Endothelial cell of umbilical vein (primary cell): ENCODE measurements around the gene DDR1. TPM values are rescaled to one million over a fixed set of nuclear protein-coding genes. Genes with fewer than 3 reads are reported as not detected.
A peak's percentile ranks its signal among the peaks of the same experiment; 100 is the strongest.

Experiments
- BruUV-seq: library from RNA; stranded (reverse); fragments of 400-500 nt; replicated peaks from 2 replicates; lab custom pipeline; 2021; lab: Mats Ljungman, UMichigan
- CTCF ChIA-PET: fragments of 300-600, 350-600 bp; sonication (Branson Sonifier 250); formaldehyde crosslinking; loops from one replicate; lab custom pipeline; 2021; ENCODE audit warnings: antibody characterized with exemption, inconsistent platforms; lab: Charles Lee
- POLR2A ChIA-PET: fragments of 300-600, 350-600 bp; sonication (Branson Sonifier 250); formaldehyde crosslinking; loops from one replicate; lab custom pipeline; 2021; ENCODE audit warnings: antibody characterized with exemption, inconsistent platforms; lab: Charles Lee
- DNase-seq: peaks from one replicate; pipeline ENCODE4 v3.0.0-alpha.2; 2011; ENCODE audit warnings: low read depth, low spot score
- FAIRE-seq: peaks from 2 replicates; lab custom pipeline; 2011; peaks lifted over from hg19 to GRCh38; lab: Jason Lieb, UNC
- H2AFZ ChIP-seq: 2 replicates; pipeline ENCODE4 v1.6.0; 2012; ENCODE audit warnings: low read depth, low read length, control low read depth, inconsistent platforms
- H3K27ac ChIP-seq: 2 replicates; pipeline ENCODE4 v1.5.1; 2011; ENCODE audit warnings: low read depth, mild to moderate bottlenecking, control low read depth, low read length, moderate library complexity; ENCODE audit not compliant: insufficient read depth
- H3K27me3 ChIP-seq, 2 experiments: 2 replicates each; pipeline versions ENCODE4 v1.6.0 to v1.6.1; 2011; ENCODE audit warnings: low read length in 2 of 2, mixed read lengths in 1 of 2; ENCODE audit not compliant: control insufficient read depth in 2 of 2, insufficient read depth in 2 of 2
- H3K36me3 ChIP-seq, 2 experiments: 2 replicates in 1 of 2; 3 replicates in 1 of 2; pipeline ENCODE4 v1.5.1; 2011; ENCODE audit warnings: low read length in 2 of 2, mild to moderate bottlenecking in 1 of 2, moderate library complexity in 1 of 2; ENCODE audit not compliant: control insufficient read depth in 2 of 2, insufficient read depth in 2 of 2; ENCODE audit errors: extremely low read depth in 1 of 2
- H3K4me1 ChIP-seq: 3 replicates; pipeline ENCODE4 v1.5.1; 2011; ENCODE audit warnings: mild to moderate bottlenecking, low read length; ENCODE audit not compliant: control insufficient read depth, insufficient read depth; ENCODE audit errors: extremely low read depth
- H3K4me2 ChIP-seq: 2 replicates; pipeline ENCODE4 v1.6.1; 2011; ENCODE audit warnings: low read length, control low read depth, mixed read lengths; ENCODE audit not compliant: insufficient read depth
- H3K4me3 ChIP-seq, 3 experiments: fragments of 200-600 bp in 1 of 3; sonication (generic), shearing (Covaris generic) in 1 of 3; replicated peaks in 1 of 3; 2 replicates each; pipeline ENCODE4 v1.5.1; 2011 to 2016; ENCODE audit warnings: control low read depth in 3 of 3, low read length in 3 of 3, mild to moderate bottlenecking in 2 of 3, inconsistent platforms in 1 of 3, low read depth in 1 of 3, moderate library complexity in 1 of 3; ENCODE audit not compliant: insufficient read depth in 1 of 3
- H3K79me2 ChIP-seq: 2 replicates; pipeline ENCODE4 v1.6.0; 2012; ENCODE audit warnings: low read length, inconsistent platforms; ENCODE audit not compliant: control insufficient read depth, insufficient read depth
- H3K9ac ChIP-seq: replicated peaks from 2 replicates; pipeline ENCODE3; 2011; ENCODE audit warnings: low read length, control low read depth; ENCODE audit not compliant: insufficient read depth; ENCODE audit errors: extremely low read depth
- H3K9me1 ChIP-seq: replicated peaks from 3 replicates; pipeline ENCODE4 v1.6.0; 2011; ENCODE audit warnings: mild to moderate bottlenecking, low read length; ENCODE audit not compliant: control insufficient read depth, insufficient read depth; ENCODE audit errors: extremely low read depth
- H3K9me3 ChIP-seq: replicated peaks from 2 replicates; pipeline ENCODE4 v1.5.1; 2012; ENCODE audit warnings: low read length, inconsistent platforms; ENCODE audit not compliant: control insufficient read depth, insufficient read depth
- H4K20me1 ChIP-seq: replicated peaks from 2 replicates; pipeline ENCODE3; 2011; ENCODE audit warnings: mild to moderate bottlenecking, low read length; ENCODE audit not compliant: control insufficient read depth, insufficient read depth; ENCODE audit errors: extremely low read depth
- CTCF ChIP-seq, 2 donors: IDR thresholded peaks; 1 replicate in 1 of 2; 2 replicates in 1 of 2; pipeline ENCODE4 v1.5.1; 2011; ENCODE audit warnings: low read length in 2 of 2, mild to moderate bottlenecking in 2 of 2, moderate library complexity in 2 of 2, control low read depth in 1 of 2, inconsistent platforms in 1 of 2, low read depth in 1 of 2; ENCODE audit not compliant: insufficient read depth in 1 of 2; ENCODE audit errors: extremely low read depth in 1 of 2
- EZH2 ChIP-seq: IDR thresholded peaks from 2 replicates; pipeline ENCODE4 v1.6.1; 2012; ENCODE audit warnings: borderline replicate concordance, low read depth, mild to moderate bottlenecking, moderate library complexity, low read length, inconsistent platforms; ENCODE audit not compliant: severe bottlenecking
- FOS ChIP-seq: IDR thresholded peaks from 2 replicates; pipeline ENCODE4 v1.6.1; 2011; ENCODE audit warnings: mild to moderate bottlenecking, low read length, moderate library complexity, borderline replicate concordance; ENCODE audit not compliant: insufficient read depth
- GATA2 ChIP-seq: IDR thresholded peaks from 2 replicates; pipeline ENCODE4 v1.7.0; 2011; ENCODE audit warnings: low read depth, mild to moderate bottlenecking, moderate library complexity, mixed read lengths, low read length; ENCODE audit not compliant: insufficient read length, insufficient read depth
- JUN ChIP-seq: IDR thresholded peaks from 2 replicates; pipeline ENCODE4 v1.6.1; 2011; ENCODE audit warnings: borderline replicate concordance, low read depth; ENCODE audit not compliant: insufficient read length, insufficient read depth
- MAX ChIP-seq: IDR thresholded peaks from 2 replicates; pipeline ENCODE4 v1.6.1; 2011; ENCODE audit not compliant: insufficient read depth, insufficient read length
- MYC ChIP-seq: IDR thresholded peaks from one replicate; pipeline ENCODE4 v1.6.1; 2011; ENCODE audit warnings: mild to moderate bottlenecking, low read depth, low read length
- POLR2A ChIP-seq: IDR thresholded peaks from 2 replicates; pipeline ENCODE4 v1.6.1; 2012; ENCODE audit warnings: low read depth, mild to moderate bottlenecking, control low read depth, low read length
- POLR2AphosphoS5 ChIP-seq: IDR thresholded peaks from 2 replicates; pipeline ENCODE4 v1.6.1; 2012; ENCODE audit warnings: low read depth, mild to moderate bottlenecking, control low read depth, low read length, moderate library complexity; ENCODE audit not compliant: insufficient read depth
- dilution Hi-C: fragments of 300-500 bp; cut with MboI; formaldehyde crosslinking; loops from one replicate; pipeline ENCODE4 v1.15.0; 2019; ENCODE audit warnings: low sequenced_read_pairs; ENCODE audit not compliant: extremely low pct_ligation_motif_present
- intact Hi-C: fragments of 100-400 bp; cut with micrococcal nuclease; formaldehyde crosslinking; loops from one replicate; pipeline ENCODE4 v1.10.0; 2022
- polyA plus RNA-seq, 4 experiments: library from polyadenylated mRNA; depleted of rRNA in 3 of 4; stranded (reverse) in 3 of 4; unstranded in 1 of 4; fragments of >200 nt; gene quantifications; 2 replicates each; pipeline versions ENCODE4 v1.2.1 to v1.2.3, GENCODE V29; 2011 to 2012; ENCODE audit warnings: missing spikeins in 1 of 4
- total RNA-seq: library from RNA; stranded (reverse); gene quantifications from 2 replicates; pipeline ENCODE4 v1.2.3, GENCODE V29; 2021

Gene DDR1
- total and polyA plus RNA-seq, 2 donors (not counting 3 experiments of a cell fraction or from before 2014, with no cell fraction given), result 8.8 to 22.9 TPM

- Histone ChIP-seq H3K4me3 (no peak overlapping the region), H3K9me3 (no peaks in the 10 kb centered on the region), H3K79me2 (no peaks in the 10 kb centered on the region), H3K4me1 (peaks cover 23% of the 10 kb centered on the region), H3K27me3 (peaks cover 0 to under 1% of the 10 kb centered on the region in 2 experiments), H3K27ac (peak overlapping the region; percentile 55), H3K4me2 (peak overlapping the region; percentile 18), H3K9ac (peak overlapping the region; percentile 2), H3K36me3 (no peaks in the 10 kb centered on the region), H2AFZ (peak overlapping the region; percentile 26), H4K20me1 (no peaks in the 10 kb centered on the region), H3K9me1 (no peaks in the 10 kb centered on the region)
- peak; percentile 96 for DNase-seq
- TF ChIP-seq GATA2 (no peak), FOS (peak; percentile 84), CTCF (IDR thresholded peaks at IDR 0.05; ENCODE audit: extremely low read depth in 1 of 2, insufficient read depth in 1 of 2, low read depth in 1 of 2, low read length in 2 of 2) (no peak), POLR2A (no peak), POLR2AphosphoS5 (peak; percentile 32), JUN (peak; percentile 79), EZH2 (no peak), MYC (no peak), MAX (no peak)
- intact Hi-C loops, result loop anchor here (2.0 to 10.0 kb wide), 2 partner anchors 197 to 391 kb away; partner anchors contain the start of gene HLA-E
- ChIA-PET CTCF (interaction anchor here (0.6 to 5.6 kb wide), 6 partner anchors 46 to 197 kb away, joined by 3 to 57 read pairs (median 6); no protein-coding TSS in a partner anchor), POLR2A (no interaction called here)
- BruUV-seq, result no TSS peak
- peak; percentile 92 for FAIRE-seq
- dilution Hi-C loops, result loop anchor here (25.0 kb wide), 1 partner anchor 139 kb away; the partner anchor contains the start of genes FLOT1 and IER3
Observed at GRCh38 chr6:30876039-30876730, 8.1 kb upstream of the DDR1 start.
